Transverse colon (tissue), 4 donors: ENCODE measurements around the gene DDX42. TPM values are rescaled to one million over a fixed set of nuclear protein-coding genes. Genes with fewer than 3 reads are reported as not detected.

Experiments
- DNase-seq: peaks from one replicate; pipeline ENCODE4 v3.0.0-alpha.2; 2019
- H3K27ac ChIP-seq, 4 donors: fragments of 200-600 bp; sonication (generic); 2 replicates each; pipeline ENCODE4 v1.5.1; 2016 to 2018; ENCODE audit warnings: inconsistent platforms in 4 of 4
- H3K27me3 ChIP-seq: fragments of 200-600 bp; sonication (generic); 2 replicates; pipeline ENCODE4 v1.5.1; 2017; ENCODE audit warnings: inconsistent platforms
- H3K36me3 ChIP-seq, 4 donors: fragments of 200-600 bp; sonication (generic); 2 replicates each; pipeline ENCODE4 v1.5.1; 2017 to 2019; ENCODE audit warnings: inconsistent platforms in 4 of 4
- H3K4me1 ChIP-seq, 4 donors: fragments of 200-600 bp; sonication (generic); 2 replicates each; pipeline ENCODE4 v1.5.1; 2017 to 2020; ENCODE audit warnings: inconsistent platforms in 4 of 4
- H3K4me3 ChIP-seq, 4 donors: fragments of 200-600 bp; sonication (generic); 1 replicate in 1 of 4; 2 replicates in 3 of 4; pipeline versions ENCODE4 v1.5.1 to v1.6.1; 2017 to 2019; ENCODE audit warnings: inconsistent platforms in 4 of 4
- H3K9me3 ChIP-seq, 2 donors: fragments of 200-600 bp; sonication (generic); 2 replicates each; pipeline ENCODE4 v1.5.1; 2017 to 2019; ENCODE audit warnings: inconsistent platforms in 2 of 2
- EP300 ChIP-seq: sonication (generic); formaldehyde crosslinking; IDR thresholded peaks from one replicate; pipeline ENCODE4 v1.6.1; 2017; ENCODE audit warnings: antibody characterized with exemption, low read depth
- POLR2A ChIP-seq: fragments of 450-650 bp; IDR thresholded peaks from one replicate; pipeline ENCODE4 v1.6.1; 2016; ENCODE audit warnings: antibody characterized with exemption, mild to moderate bottlenecking, moderate library complexity
- POLR2AphosphoS5 ChIP-seq, 3 donors: sonication (generic); formaldehyde crosslinking; IDR thresholded peaks; one replicate each; pipeline ENCODE4 v1.6.1; 2016; ENCODE audit warnings: antibody characterized with exemption in 3 of 3
- WGBS, 2 donors: methylation state at CpG; one replicate each; pipeline ENCODE4 v1.1.5; 2018; ENCODE audit warnings: low coverage in 1 of 2; 5-methylcytosine and 5-hydroxymethylcytosine counted together
- in situ Hi-C, 4 donors: fragments of 200-750 bp; cut with MboI; loops; one replicate each; pipeline versions ENCODE4 v1.15.0 to v1.15.1; 2017; ENCODE audit warnings: low sequenced_read_pairs in 3 of 4, low pct_ligation_motif_present in 1 of 4, low pct_unique_long_range_greater_than_20kb in 1 of 4
- intact Hi-C: fragments of 100-400 bp; cut with DNase I; formaldehyde crosslinking; loops from one replicate; pipeline ENCODE4 v1.15.1; 2023; ENCODE audit warnings: low total_unique reads
- total RNA-seq, 4 donors: library from RNA; depleted of rRNA; stranded (reverse); fragments of >200 nt; gene quantifications; one replicate each; pipeline ENCODE4 v1.1.0, GENCODE V29; 2016
- TF ChIP-seq, protein P1 (sequence below), 5 experiments: fragments of 200-600 bp in 3 of 5; fragments of 450-650 bp in 2 of 5; sonication (generic) in 3 of 5; IDR thresholded peaks; 1 replicate in 2 of 5; 2 replicates in 3 of 5; pipeline ENCODE4 v1.5.1; 2016 to 2017; ENCODE audit warnings: antibody characterized with exemption in 5 of 5, inconsistent platforms in 3 of 5, mild to moderate bottlenecking in 2 of 5, moderate library complexity in 1 of 5

Gene DDX42
- total RNA-seq, 4 donors from 2014 or later = 71.8 to 129 (median 99.4) TPM

- peaks cover 29 to 61% (median 48%) of the 10 kb centered on the region in 4 donors for H3K4me1 ChIP-seq
- intact Hi-C loops = no loop called here
- 90% methylated on average over 11 of the region's 12 CpGs; no CpG with 5 or more reads in 1 of the 2 donors for WGBS, 2 donors
- H3K4me3 ChIP-seq = no peak overlapping the region
- peak overlapping the region; percentile 96 to 99 (median 97) for H3K27ac ChIP-seq
- no peak for DNase-seq
- H3K27me3 ChIP-seq = no peaks in the 10 kb centered on the region
- no peak for TF ChIP-seq POLR2AphosphoS5 (IDR thresholded peaks at IDR 0.05)
- TF ChIP-seq, protein P1, sequence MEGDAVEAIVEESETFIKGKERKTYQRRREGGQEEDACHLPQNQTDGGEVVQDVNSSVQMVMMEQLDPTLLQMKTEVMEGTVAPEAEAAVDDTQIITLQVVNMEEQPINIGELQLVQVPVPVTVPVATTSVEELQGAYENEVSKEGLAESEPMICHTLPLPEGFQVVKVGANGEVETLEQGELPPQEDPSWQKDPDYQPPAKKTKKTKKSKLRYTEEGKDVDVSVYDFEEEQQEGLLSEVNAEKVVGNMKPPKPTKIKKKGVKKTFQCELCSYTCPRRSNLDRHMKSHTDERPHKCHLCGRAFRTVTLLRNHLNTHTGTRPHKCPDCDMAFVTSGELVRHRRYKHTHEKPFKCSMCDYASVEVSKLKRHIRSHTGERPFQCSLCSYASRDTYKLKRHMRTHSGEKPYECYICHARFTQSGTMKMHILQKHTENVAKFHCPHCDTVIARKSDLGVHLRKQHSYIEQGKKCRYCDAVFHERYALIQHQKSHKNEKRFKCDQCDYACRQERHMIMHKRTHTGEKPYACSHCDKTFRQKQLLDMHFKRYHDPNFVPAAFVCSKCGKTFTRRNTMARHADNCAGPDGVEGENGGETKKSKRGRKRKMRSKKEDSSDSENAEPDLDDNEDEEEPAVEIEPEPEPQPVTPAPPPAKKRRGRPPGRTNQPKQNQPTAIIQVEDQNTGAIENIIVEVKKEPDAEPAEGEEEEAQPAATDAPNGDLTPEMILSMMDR (IDR thresholded peaks at IDR 0.05) = no peak
- TF ChIP-seq POLR2A = no peak
- no peak for TF ChIP-seq EP300
- in situ Hi-C loops = no loop called here
- H3K9me3 ChIP-seq = no peaks in the 10 kb centered on the region
- peaks cover 0 to 32% (median 9%) of the 10 kb centered on the region in 4 donors for H3K36me3 ChIP-seq
These were observed 63.5 kb downstream of the DDX42 start for GRCh38 chr17:63837480-63837879.

GRCh38 chr17:63837962-63838600 lies 64.1 kb downstream of the DDX42 start:
- Histone ChIP-seq H3K9me3 (no peaks in the 10 kb centered on the region), H3K4me1 (peaks cover 29 to 61% (median 48%) of the 10 kb centered on the region in 4 donors), H3K36me3 (peaks cover 0 to 26% (median 6%) of the 10 kb centered on the region in 4 donors), H3K27ac (peak overlapping the region; percentile 96 to 99 (median 97)), H3K4me3 (no peak overlapping the region), H3K27me3 (no peaks in the 10 kb centered on the region)
- DNase-seq = no peak
- in situ Hi-C loops = no loop called here
- intact Hi-C loops = no loop called here
- WGBS, 2 donors = 79% methylated on average over 5 of the region's 5 CpGs; no CpG with 5 or more reads in 1 of the 2 donors
- TF ChIP-seq POLR2A (no peak), EP300 (no peak), POLR2AphosphoS5 (IDR thresholded peaks at IDR 0.05) (no peak)
- TF ChIP-seq, protein P1 (IDR thresholded peaks at IDR 0.05) = no peak

DNA sequence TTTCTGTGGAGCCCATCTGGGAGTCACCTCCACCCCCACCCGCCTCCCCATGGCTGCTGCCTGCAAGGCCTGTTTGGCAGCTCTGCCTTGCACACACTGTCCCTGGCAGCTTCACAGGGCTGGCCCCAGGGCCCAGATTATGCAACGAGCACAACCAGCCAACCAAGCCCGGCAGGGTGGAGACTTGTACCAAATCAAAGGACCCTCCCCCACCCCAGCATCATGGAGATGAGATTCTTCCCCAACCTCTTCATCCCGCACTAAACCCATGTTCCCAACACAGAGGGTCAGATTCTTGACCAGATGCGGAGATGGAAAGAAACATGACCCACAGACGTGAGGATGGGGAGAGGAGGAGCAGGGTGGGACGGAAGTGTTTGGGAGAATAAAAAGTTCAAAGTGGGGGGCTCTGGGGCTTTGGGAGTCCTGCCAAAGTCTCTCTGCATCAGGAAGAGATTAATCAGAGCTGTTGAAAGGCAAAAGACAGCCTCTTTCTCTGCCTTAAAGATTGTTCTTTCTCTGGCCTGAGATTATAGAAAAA lies 64.7 kb downstream of the DDX42 start:
- peak; percentile 82 for DNase-seq
- TF ChIP-seq, protein P1 (IDR thresholded peaks at IDR 0.05) = no peak
- no peak for TF ChIP-seq POLR2A
- peak; percentile 14 to 82 (median 78) for TF ChIP-seq POLR2AphosphoS5 (IDR thresholded peaks at IDR 0.05)
- Histone ChIP-seq H3K4me3 (peak overlapping the region in 1 of 4 donors; percentile 28), H3K36me3 (peaks cover 0 to 20% (median 6%) of the 10 kb centered on the region in 4 donors), H3K27me3 (no peaks in the 10 kb centered on the region), H3K27ac (peak overlapping the region; percentile 96 to 99 (median 97)), H3K4me1 (peaks cover 29 to 63% (median 49%) of the 10 kb centered on the region in 4 donors), H3K9me3 (no peaks in the 10 kb centered on the region)
- intact Hi-C loops = no loop called here
- in situ Hi-C loops = no loop called here
- WGBS, 2 donors = 27 to 81% methylated on average over 3 to 7 of the region's 7 CpGs

DNA sequence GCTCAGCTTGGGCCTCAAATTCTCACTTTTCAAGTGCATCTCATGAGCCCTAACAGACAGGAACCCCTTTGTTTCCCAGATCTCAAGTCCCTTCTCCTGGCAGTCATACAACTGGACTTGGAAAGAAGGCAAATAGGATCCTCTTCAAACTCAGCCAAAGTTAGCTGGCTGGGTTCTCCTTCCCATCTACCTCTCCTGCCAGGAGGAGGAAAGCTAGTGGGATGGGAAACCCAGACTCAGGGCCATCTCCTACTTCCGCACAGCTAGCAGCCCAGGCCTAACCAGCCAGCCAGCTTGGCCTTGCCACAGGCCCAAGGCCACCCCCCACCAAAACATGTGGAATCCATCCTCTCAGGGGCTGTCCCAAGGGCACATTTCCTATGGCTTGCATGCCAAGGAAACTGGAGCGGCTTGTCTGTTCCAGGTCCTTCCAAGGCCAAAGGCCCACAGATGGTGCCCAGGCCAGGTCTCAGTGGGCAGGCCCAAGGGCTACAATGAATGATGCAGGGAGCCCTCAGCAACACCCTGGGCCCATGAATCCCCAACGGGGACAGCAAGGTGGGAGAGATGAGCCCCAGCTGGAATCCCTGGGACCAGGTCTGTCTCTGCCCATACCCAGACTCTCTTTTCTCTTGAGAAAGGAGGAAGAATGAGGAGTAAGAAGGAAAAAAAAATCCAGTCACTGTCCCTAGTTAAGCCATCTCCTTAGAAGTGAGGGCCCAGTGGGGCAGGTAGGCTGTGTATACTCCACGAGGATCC lies 66.8 kb downstream of the DDX42 start:
- Histone ChIP-seq H3K36me3 (peaks cover 0 to 9% (median 3%) of the 10 kb centered on the region in 4 donors), H3K27me3 (no peaks in the 10 kb centered on the region), H3K27ac (peak overlapping the region; percentile 96 to 99 (median 97)), H3K9me3 (no peaks in the 10 kb centered on the region), H3K4me1 (peaks cover 29 to 55% (median 49%) of the 10 kb centered on the region in 4 donors), H3K4me3 (peak overlapping the region; percentile 76 to 99 (median 90))
- no peak for TF ChIP-seq EP300
- TF ChIP-seq POLR2AphosphoS5 (IDR thresholded peaks at IDR 0.05) = no peak
- TF ChIP-seq, protein P1 (IDR thresholded peaks at IDR 0.05) = no peak
- TF ChIP-seq POLR2A = no peak
- in situ Hi-C loops = no loop called here
- no peak for DNase-seq
- WGBS, 2 donors = 0 to 31% methylated on average over 1 to 3 of the region's 4 CpGs
- intact Hi-C loops = loop anchor here (10.0 kb wide), 1 partner anchor 66 kb away; the partner anchor contains the start of genes CCDC47 and DDX42
